ENCODE results near the gene PCDH9.

DNA sequence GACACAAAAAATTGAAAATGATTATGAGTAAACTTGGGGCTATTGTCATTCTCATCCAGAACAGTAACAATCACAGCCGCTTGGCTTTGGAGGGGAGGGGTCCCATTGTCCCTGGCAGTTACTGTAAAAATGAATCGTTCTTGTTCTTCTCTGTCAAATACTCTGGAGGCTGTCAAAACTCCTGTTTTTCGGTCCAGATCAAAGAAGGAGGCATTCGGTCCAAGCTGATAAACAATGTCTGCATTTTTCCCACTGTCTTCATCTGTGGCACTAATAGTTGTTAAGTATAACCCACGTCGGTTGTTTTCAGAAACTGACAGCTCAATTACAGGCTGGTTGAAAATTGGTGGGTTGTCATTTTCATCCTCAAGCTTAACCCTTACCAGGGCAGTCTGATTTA lies 3.4 kb downstream of the PCDH9 start:
- TF ChIP-seq, protein P1, sequence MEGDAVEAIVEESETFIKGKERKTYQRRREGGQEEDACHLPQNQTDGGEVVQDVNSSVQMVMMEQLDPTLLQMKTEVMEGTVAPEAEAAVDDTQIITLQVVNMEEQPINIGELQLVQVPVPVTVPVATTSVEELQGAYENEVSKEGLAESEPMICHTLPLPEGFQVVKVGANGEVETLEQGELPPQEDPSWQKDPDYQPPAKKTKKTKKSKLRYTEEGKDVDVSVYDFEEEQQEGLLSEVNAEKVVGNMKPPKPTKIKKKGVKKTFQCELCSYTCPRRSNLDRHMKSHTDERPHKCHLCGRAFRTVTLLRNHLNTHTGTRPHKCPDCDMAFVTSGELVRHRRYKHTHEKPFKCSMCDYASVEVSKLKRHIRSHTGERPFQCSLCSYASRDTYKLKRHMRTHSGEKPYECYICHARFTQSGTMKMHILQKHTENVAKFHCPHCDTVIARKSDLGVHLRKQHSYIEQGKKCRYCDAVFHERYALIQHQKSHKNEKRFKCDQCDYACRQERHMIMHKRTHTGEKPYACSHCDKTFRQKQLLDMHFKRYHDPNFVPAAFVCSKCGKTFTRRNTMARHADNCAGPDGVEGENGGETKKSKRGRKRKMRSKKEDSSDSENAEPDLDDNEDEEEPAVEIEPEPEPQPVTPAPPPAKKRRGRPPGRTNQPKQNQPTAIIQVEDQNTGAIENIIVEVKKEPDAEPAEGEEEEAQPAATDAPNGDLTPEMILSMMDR (conservative IDR thresholded peaks at IDR 0.05 in 1 of 2, IDR thresholded peaks at IDR 0.05 in 1 of 2; ENCODE audit: extremely low read depth in 1 of 2, insufficient read depth in 1 of 2, low read depth in 1 of 2, low read length in 2 of 2), result no peak
- TF ChIP-seq EZH2 (IDR thresholded peaks at IDR 0.05; ENCODE audit: borderline replicate concordance, low read length), result no peak

Data from mammary epithelial cell (primary cell).